Activated naive CD8-positive, alpha-beta T cell treated with anti-CD3 and anti-CD28 coated beads, Interleukin-2, amount 50 U/mL, for 24 hours (primary cell): ENCODE data around the gene VN1R4.
"Not testable (repeated sequence)": the region's sequence is repeated elsewhere in the genome, so short reads cannot be mapped to it uniquely, and the experiment has no call there.

Experiments
- ATAC-seq: fragments of 150-1000 bp; cut with Tn5 transposase; one replicate; pipeline ENCODE4 v1.10.0; 2021
- DNase-seq: peaks from one replicate; pipeline ENCODE4 v3.0.0; 2021
- H3K27ac Mint-ChIP-seq: one replicate; pipeline ENCODE4 v1.8.0; 2021; ENCODE audit warnings: mild to moderate bottlenecking, mixed read lengths
- H3K27me3 Mint-ChIP-seq: one replicate; pipeline ENCODE4 v1.8.0; 2021; ENCODE audit warnings: mixed read lengths
- H3K36me3 Mint-ChIP-seq: one replicate; pipeline ENCODE4 v1.8.0; 2021; ENCODE audit warnings: low read depth, mixed read lengths
- H3K4me1 Mint-ChIP-seq: one replicate; pipeline ENCODE4 v1.8.0; 2021; ENCODE audit warnings: mixed read lengths
- H3K4me3 Mint-ChIP-seq: one replicate; pipeline ENCODE4 v1.8.0; 2021; ENCODE audit warnings: mild to moderate bottlenecking, moderate library complexity, mixed read lengths
- H3K9me3 Mint-ChIP-seq: one replicate; pipeline ENCODE4 v1.8.0; 2021; ENCODE audit warnings: mixed read lengths

The VN1R4 gene

DNA sequence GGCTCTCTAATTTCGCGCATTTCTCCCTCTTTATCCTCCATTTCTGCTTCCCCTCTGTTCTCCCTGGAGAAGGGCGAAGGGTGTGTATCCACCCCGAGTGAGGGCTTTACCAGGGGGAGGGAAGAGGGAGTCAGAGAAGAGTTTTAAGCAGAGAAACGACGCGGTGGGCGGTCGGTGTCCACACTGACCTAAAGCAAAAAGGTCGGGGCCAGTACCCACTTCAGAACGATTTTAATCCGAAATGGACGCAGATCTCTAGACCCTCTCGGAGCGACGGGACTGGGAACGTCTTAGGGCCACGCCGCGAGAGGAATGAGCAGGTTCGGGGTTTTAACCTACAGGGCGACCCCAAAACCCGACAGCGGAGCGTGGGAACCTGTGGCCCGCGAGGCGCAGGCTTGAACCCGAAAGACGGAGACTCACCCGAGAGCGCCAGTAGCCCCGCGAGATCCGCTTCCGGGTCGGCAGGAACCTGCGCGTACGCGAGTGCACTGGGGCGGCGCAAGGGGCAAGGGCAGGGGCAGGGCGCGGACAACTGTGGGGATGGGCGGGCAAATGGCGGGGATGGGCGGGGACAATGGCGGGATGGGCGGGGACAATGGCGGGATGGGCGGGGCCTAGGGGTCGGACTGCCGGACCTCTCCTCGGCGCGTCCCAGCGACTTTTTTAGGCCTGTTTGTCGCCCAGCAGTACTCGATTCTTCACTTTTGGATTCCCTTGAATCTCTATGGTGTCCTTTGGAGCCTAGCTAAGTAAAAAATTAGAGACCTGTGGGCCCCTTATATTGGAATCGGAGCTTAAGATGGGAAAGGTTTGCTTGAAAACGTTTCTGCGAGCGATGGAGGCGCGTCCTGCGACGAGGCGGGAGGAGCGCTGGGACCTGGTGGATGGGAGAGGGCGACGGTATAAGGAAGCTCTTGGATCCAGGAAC is 12.8 kb downstream of the VN1R4 start, which contains the start of gene ZNF677:
Gene ZNF677 (minus strand): TSS at position 463 of the 931 bp plus-strand sequence. CDS start 3,323 bp downstream, outside the sequence.
- Mint-ChIP-seq H3K9me3 (peaks cover 60% of the 10 kb centered on the region), H3K4me3 (peak within 1 kb of the TSS; percentile 81), H3K27ac (peak within 1 kb of the TSS; percentile 57), H3K27me3 (no peaks in the 10 kb centered on the region), H3K4me1 (peaks cover 14% of the 10 kb centered on the region), H3K36me3 (peaks cover 48% of the 10 kb centered on the region)
- DNase-seq (peak; percentile 80), ATAC-seq (peak; percentile 100)

DNA sequence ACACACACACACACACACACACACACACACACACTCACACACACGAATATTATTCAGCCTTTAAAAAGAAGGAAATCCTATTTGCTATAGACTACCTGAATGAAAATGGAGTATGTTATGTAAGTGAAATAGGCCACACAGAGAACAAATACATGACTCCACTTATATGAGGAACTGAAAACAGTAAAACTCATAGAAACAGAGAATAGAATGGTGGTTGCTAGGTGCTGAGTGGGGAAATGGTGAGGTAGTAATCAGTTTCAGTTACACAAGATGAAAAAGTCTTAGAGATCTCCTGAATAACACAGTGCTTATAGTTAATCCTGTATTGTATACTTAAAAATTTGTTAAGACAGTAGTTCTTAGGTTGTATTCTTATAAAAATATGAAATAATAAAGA is 21.0 kb downstream of the VN1R4 start:
- H3K27ac Mint-ChIP-seq, result no peak overlapping the region
- no peak for ATAC-seq

DNA sequence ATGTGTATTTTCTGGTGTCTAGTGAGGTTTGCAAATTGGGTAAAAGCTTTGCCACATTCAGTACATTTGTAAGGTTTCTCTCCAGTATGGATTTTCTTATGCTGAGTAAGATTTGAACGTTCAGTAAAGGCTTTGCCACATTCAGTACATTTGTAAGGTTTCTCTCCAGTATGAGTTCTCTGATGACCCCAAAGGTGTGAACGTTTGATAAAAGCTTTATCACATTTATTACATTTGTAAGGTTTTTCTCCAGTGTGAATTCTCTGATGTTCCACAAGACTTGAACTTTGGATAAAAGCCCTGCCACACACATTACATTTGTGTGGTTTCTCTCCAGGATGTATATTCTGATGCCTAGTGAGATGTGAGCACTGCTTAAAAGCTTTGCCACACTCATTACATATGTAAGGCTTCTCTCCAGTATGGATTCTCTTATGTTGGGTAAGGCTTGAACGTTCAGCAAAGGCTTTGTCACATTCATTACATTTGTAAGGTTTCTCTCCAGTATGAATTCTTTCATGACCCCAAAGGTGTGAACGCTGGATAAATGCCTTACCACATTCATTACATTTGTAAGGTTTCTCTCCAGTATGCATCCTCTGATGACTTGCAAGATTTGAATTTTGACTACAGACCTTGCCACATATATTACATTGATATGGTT is 30.3 kb downstream of the VN1R4 start:
- Mint-ChIP-seq H3K27ac (no peak overlapping the region), H3K27me3 (no peaks in the 10 kb centered on the region), H3K4me3 (no peak overlapping the region), H3K36me3 (peaks cover 65% of the 10 kb centered on the region), H3K4me1 (no peaks in the 10 kb centered on the region), H3K9me3 (peaks cover 68% of the 10 kb centered on the region)
- DNase-seq (no peak), ATAC-seq (no peak)

More for the DNA sequence above, 21.0 kb downstream of the VN1R4 start:
- peaks cover 79% of the 10 kb centered on the region for H3K36me3 Mint-ChIP-seq
- peaks cover 75% of the 10 kb centered on the region for H3K9me3 Mint-ChIP-seq
- H3K27me3 Mint-ChIP-seq, result no peaks in the 10 kb centered on the region
- DNase-seq, result no peak
- H3K4me1 Mint-ChIP-seq, result no peaks in the 10 kb centered on the region
- H3K4me3 Mint-ChIP-seq, result no peak overlapping the region

DNA sequence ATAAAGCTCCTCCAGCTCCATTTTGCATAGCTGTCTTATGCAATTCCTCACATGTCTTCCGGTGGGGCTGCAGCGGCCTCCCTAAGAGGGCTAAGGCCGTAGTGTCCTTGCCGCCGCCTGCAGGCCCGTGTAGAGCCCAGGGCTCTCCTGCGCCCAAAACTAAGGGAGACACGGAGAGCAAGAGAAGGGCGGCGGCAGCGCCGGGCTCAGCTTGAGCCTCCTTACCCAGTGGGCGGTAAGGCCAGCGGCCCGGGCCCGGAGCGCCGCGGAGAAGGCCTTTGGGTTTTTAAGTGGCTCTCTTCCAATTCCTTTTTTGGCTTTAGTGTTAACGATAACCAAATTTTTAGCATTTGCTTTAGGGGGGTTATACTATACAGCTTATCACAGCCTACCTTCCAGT is 42.9 kb downstream of the VN1R4 start:
- H3K9me3 Mint-ChIP-seq, result peaks cover 53% of the 10 kb centered on the region
- ATAC-seq, result no peak
- no peak for DNase-seq
- peaks cover 28% of the 10 kb centered on the region for H3K36me3 Mint-ChIP-seq
- no peak overlapping the region for H3K4me3 Mint-ChIP-seq
- H3K4me1 Mint-ChIP-seq, result no peaks in the 10 kb centered on the region
- H3K27ac Mint-ChIP-seq, result no peak overlapping the region
- no peaks in the 10 kb centered on the region for H3K27me3 Mint-ChIP-seq

DNA sequence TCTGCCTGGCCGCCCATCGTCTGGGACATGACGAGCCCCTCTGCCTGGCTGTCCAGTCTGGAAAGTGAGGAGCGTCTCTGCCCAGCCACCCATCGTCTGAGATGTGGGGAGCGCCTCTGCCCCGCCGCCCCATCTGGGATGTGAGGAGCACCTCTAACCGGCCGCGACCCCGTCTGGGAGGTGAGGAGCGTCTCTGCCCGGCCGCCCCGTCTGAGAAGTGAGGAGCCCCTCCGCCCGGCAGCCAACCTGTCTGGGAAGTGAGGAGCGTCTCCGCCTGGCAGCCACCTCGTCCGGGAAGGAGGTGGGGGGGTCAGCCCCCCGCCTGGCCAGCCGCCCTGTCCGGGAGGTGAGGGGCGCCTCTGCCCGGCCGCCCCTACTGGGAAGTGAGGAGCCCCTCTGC is 44.8 kb downstream of the VN1R4 start:
- DNase-seq, H3K4me1 Mint-ChIP-seq, H3K4me3 Mint-ChIP-seq, H3K27ac Mint-ChIP-seq, H3K27me3 Mint-ChIP-seq, ATAC-seq: not testable (repeated sequence)
- Mint-ChIP-seq H3K9me3 (peaks cover 57% of the 10 kb centered on the region), H3K36me3 (peaks cover 25% of the 10 kb centered on the region)
